Hematopoietic multipotent progenitor cell (in vitro differentiated cells): ENCODE measurements around the gene RELL1. TPM values are rescaled to one million over a fixed set of nuclear protein-coding genes. Genes with fewer than 3 reads are reported as not detected.

Experiments used
- DNase-seq, 3 donors: peaks; one replicate each; pipeline ENCODE4 v3.0.0-alpha.2; 2011 to 2015; ENCODE audit warnings: low read depth in 2 of 3, low spot score in 2 of 3
- total RNA-seq: library from RNA; depleted of rRNA; stranded (reverse); fragments of >200 nt; gene quantifications from one replicate; pipeline ENCODE4 v1.2.3, GENCODE V29; 2012

RELL1 gene
- total RNA-seq, 1 donor, result 63.0 TPM

- DNase-seq, result no peak
These were observed 44.0 kb downstream of the RELL1 start for GRCh38 chr4:37641886-37642849.

- no peak for DNase-seq
These were observed 44.8 kb downstream of the RELL1 start for GRCh38 chr4:37641352-37641751.

GRCh38 chr4:37639551-37640285 lies 46.5 kb downstream of the RELL1 start:
- DNase-seq, result no peak

- DNase-seq, result no peak
These were observed 51.0 kb downstream of the RELL1 start for GRCh38 chr4:37635155-37635554.

GRCh38 chr4:37634180-37634579 lies 52.0 kb downstream of the RELL1 start:
- no peak for DNase-seq

- DNase-seq, result no peak
These were observed 53.3 kb downstream of the RELL1 start for GRCh38 chr4:37632836-37633235.

- DNase-seq, result no peak
These were observed 54.6 kb downstream of the RELL1 start for GRCh38 chr4:37631551-37631950.

- no peak for DNase-seq
These were observed 56.5 kb downstream of the RELL1 start for GRCh38 chr4:37629713-37630112.

GRCh38 chr4:37628977-37629609 lies 57.1 kb downstream of the RELL1 start:
- DNase-seq, result no peak

- no peak for DNase-seq
These were observed 58.9 kb downstream of the RELL1 start for GRCh38 chr4:37627263-37627662.

- DNase-seq, result no peak
These were observed 60.7 kb downstream of the RELL1 start for GRCh38 chr4:37625499-37625898.

- DNase-seq, result no peak
These were observed 62.2 kb downstream of the RELL1 start for GRCh38 chr4:37623940-37624339.

GRCh38 chr4:37623125-37623524 lies 63.1 kb downstream of the RELL1 start:
- DNase-seq, result no peak

- no peak for DNase-seq
These were observed 66.0 kb downstream of the RELL1 start for GRCh38 chr4:37620176-37620575.

- DNase-seq, result no peak
These were observed 70.5 kb downstream of the RELL1 start for GRCh38 chr4:37615720-37616063.

GRCh38 chr4:37615059-37615719 lies 71.0 kb downstream of the RELL1 start:
- DNase-seq, result no peak

GRCh38 chr4:37612811-37613210 lies 73.4 kb downstream of the RELL1 start:
- no peak for DNase-seq

GRCh38 chr4:37609626-37610025 lies 76.5 kb downstream of the RELL1 start:
- DNase-seq, result no peak

GRCh38 chr4:37607018-37607417 lies 79.2 kb downstream of the RELL1 start:
- no peak for DNase-seq

GRCh38 chr4:37605843-37606565 lies 80.2 kb downstream of the RELL1 start:
- DNase-seq, result no peak
